ENCODE results near the gene FOLH1.
"Not testable (repeated sequence)": the region's sequence is repeated elsewhere in the genome, so short reads cannot be mapped to it uniquely, and the experiment has no call there.

Gene FOLH1
- total RNA-seq: 0 reads per million in 2 experiments

DNA sequence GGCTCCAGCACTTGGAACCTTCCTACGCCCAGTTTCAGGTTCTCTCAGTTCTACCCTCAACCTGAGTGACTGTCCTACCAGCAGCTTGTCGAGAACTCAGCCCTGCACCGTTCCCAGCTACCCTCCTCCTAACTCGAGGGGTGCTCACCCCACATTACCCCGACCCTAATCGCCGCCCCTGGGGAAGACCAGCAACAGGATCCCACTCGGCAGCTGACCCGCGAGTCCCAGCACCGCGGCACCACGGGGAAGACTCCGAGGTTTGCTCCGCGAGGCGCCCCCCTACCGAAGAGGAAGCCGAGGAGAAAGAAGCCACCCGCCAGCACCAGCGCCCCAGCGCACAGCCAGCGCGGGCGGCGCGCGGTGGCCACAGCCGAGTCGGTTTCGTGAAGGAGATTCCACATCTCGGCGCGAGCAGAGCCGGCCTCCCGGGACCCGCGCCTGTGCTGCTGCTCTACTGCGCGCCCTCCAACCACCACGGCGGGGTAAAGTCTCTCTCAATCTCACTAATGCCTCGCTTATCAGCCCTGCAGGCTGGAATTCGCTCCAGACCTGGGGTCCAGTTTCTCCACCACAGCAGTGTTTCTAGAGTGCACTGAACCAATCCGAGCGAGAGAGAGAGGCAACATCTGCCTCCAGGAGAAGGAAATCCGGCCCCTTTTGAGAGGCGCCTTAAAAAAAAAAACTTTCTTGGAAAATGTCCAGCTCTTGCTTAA is at the start of gene FOLH1:
FOLH1 (minus strand) TSS at position 597 of the 716 bp plus-strand sequence; CDS start at position 404, 193 bp downstream.
- DNase-seq (ENCODE audit: low read depth): no peak

DNA sequence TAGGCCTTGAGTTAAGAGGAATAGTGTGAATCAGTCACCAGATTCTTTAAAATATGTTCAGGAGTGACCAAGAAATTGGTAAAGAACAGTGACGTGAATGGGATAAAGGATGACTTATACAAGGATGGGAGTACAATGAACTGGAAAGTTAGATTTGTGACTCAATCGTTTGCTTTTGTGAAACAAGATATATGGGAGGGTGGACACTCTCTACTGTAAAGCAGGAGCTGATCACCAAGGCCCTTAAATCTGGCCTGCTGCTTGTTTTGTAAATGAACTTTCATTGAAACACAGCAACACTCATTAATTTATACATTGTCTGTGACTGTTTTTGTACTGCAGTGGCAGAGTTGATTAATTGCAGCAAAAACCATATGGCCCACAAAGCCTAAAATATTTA is 46.7 kb upstream of the FOLH1 start:
- DNase-seq (ENCODE audit: low read depth): not testable (repeated sequence)

GRCh38 chr11:49251212-49251611 is 42.8 kb upstream of the FOLH1 start:
- DNase-seq (ENCODE audit: low read depth): not testable (repeated sequence)

GRCh38 chr11:49250398-49251115 is 42.2 kb upstream of the FOLH1 start:
- DNase-seq (ENCODE audit: low read depth): not testable (repeated sequence)

DNA sequence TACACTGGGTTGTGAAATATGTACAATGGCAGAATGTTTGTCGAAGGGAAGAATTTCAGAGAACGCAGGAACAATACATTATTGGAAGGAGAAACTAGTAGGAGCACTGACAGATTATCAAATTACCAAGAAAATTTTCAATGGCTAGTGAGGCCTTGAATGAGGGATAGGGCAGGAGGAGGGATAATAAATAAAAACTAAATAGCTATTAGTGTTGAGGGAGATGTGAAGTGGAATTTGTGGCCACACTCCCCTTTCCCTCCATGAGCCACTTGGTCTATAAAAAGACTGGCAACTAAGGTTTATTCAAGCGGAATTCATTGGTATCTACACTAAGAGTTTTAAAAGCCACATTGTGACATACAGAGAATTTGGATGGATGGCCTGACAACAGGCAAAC is 41.0 kb upstream of the FOLH1 start:
- not testable (repeated sequence) for DNase-seq (ENCODE audit: low read depth)

DNA sequence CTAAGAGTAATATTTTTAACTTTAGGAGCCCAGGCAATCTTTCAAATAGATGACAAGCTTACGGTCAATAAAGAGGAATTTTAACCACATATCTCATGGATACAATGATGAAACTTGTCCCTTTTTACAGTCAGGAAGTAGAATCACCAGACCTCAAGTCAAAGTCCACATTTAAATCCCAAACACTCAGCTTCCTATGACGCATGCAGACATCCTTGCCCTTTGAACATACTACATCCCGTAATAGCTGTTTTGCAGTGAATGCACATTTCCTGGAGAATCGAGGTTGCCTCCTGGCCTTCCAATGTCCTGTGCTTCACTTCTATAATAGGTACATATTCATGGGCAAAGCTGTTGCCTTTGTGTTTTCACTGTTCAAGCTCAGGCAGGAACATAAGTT is 25.3 kb upstream of the FOLH1 start:
- DNase-seq (ENCODE audit: low read depth): not testable (repeated sequence)

- not testable (repeated sequence) for DNase-seq (ENCODE audit: low read depth)
These were observed 24.6 kb upstream of the FOLH1 start for GRCh38 chr11:49233019-49233418.

DNA sequence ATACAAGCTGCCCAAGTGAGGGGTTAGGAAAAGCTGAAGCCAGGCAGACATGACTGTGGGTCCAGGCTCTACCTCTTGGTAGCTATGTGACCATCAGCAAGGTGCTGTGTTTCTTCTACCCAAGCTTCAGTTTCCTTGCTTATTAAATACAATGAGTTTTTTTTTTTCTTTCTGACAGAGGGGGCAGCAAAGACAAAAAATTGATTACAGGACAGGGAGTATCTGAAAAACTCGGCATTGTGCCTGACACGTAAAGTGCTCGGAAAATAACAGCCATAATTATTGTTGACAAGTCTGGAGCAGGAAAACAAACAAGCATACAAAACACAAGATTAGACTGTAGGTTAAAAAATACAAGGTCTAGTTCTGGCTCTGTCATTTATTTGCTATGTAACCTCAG is 23.3 kb upstream of the FOLH1 start:
- DNase-seq (ENCODE audit: low read depth): not testable (repeated sequence)

- DNase-seq (ENCODE audit: low read depth): not testable (repeated sequence)
These were observed 22.1 kb upstream of the FOLH1 start for GRCh38 chr11:49230534-49230933.

- DNase-seq (ENCODE audit: low read depth): not testable (repeated sequence)
These were observed 21.6 kb upstream of the FOLH1 start for GRCh38 chr11:49230001-49230400.

DNA sequence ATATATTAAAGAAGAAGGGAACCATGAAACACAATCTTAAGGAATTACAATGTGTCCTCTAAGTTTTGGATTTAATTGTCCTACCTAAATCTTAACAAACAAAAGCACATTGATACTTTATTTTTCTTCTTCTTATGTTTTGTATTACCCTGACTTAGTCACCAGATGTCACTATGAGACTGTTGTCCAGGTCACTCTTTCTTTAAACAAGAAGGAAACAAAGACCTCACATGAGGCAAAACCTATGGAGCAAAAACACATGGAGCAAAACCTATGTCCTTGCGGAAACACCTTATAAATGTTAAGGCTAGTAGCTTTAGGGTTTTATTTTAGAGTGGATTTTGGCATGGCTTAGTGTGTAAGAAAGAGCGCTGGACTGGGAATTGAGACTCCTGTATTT is 20.7 kb upstream of the FOLH1 start:
- DNase-seq (ENCODE audit: low read depth): not testable (repeated sequence)

- not testable (repeated sequence) for DNase-seq (ENCODE audit: low read depth)
These were observed 16.9 kb upstream of the FOLH1 start for GRCh38 chr11:49225255-49225785.

DNA sequence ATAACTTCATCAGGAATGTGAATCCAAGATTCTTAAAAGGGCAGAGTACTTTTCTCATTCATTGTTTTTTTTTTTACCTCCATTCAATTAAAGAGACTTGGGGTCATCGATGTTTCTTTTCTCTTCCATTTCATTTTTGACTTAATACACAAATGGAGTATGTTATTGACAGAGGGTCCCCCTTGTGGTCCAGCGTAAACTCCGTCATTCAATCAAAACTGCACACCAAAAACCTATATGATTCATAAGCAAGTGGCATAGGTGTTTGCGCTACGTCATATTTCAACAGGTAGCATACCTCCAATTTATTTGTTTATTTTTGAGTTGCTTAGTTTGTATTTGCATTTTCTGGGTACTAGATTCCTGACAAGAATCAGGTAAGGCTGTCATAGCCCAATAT is 12.7 kb upstream of the FOLH1 start:
- DNase-seq (ENCODE audit: low read depth): no peak

GRCh38 chr11:49213026-49213560 is 4.7 kb upstream of the FOLH1 start:
- DNase-seq (ENCODE audit: low read depth): no peak

GRCh38 chr11:49206999-49207398 is 1.4 kb downstream of the FOLH1 start:
- not testable (repeated sequence) for DNase-seq (ENCODE audit: low read depth)

GRCh38 chr11:49202287-49202976 is 6.0 kb downstream of the FOLH1 start:
- no peak for DNase-seq (ENCODE audit: low read depth)

DNA sequence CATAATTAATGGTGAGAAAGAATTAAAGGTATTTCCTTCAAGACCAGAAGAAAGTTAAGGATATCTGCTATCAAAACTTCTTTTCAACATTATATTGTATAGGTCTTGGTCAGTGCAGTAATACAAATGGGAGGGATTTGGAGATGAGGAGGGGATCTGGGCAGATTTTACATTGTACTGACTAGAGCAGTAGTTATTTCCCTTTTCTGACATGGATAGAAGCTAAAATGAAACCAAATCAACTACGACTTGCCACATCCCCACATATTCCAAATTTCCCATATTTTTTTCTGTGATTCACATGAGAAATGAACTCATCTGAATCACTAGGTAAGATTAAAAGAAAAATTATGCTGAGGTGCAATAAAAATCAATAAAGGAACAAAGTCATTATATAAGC is 11.6 kb downstream of the FOLH1 start:
- DNase-seq (ENCODE audit: low read depth): not testable (repeated sequence)

GRCh38 chr11:49196002-49196401 is 12.4 kb downstream of the FOLH1 start:
- not testable (repeated sequence) for DNase-seq (ENCODE audit: low read depth)

DNA sequence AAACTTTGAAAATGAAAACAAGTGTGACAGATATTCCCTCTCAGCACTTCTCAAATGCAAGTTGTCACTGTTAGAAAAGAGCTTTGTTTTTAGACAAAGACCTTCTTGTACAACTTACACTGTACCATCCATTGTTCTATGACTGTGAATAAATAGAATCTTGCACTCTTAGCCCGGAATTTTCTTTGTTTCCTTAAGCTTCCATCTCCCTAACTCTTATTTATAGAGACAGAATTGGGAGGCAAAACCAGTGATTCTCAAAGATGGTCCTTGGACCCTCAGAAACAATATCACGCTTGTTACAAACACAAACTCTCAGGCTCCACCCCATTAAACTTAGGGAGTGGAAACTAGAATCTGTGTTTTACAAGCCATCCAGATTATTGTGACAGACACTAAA is 18.1 kb downstream of the FOLH1 start:
- not testable (repeated sequence) for DNase-seq (ENCODE audit: low read depth)

GRCh38 chr11:49186225-49186624 is 22.2 kb downstream of the FOLH1 start:
- DNase-seq (ENCODE audit: low read depth): not testable (repeated sequence)

DNA sequence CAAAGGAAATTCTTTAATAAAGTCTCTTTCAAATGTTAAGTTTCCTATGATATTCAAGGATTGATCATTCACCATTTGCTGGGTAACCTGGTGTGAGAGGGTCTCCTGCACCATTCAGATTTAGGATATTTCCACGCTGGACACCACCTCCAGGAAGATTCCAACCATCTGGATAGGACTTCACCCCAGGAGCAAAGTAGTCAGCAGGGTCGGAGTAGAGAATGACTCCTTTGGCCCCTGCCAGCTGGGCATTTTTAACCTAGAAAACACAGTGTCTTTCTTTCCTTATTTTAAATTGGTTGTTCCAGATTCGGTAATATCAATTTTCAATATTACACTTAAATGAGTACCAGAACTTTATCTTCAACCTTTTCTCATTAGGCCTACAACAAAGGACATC is 22.8 kb downstream of the FOLH1 start:
- DNase-seq (ENCODE audit: low read depth): not testable (repeated sequence)

GRCh38 chr11:49184756-49185155 is 23.6 kb downstream of the FOLH1 start:
- not testable (repeated sequence) for DNase-seq (ENCODE audit: low read depth)
